Heart right ventricle (tissue), 16 donors: Measurements from ENCODE around the gene TSPY1. TPM values are rescaled to one million over a fixed set of nuclear protein-coding genes. Genes with fewer than 3 reads are reported as not detected.
A peak's percentile ranks its signal among the peaks of the same experiment; 100 is the strongest.
"Not testable (repeated sequence)": the region's sequence is repeated elsewhere in the genome, so short reads cannot be mapped to it uniquely, and the experiment has no call there.

Experiments used
- ATAC-seq, 8 donors: fragments of 200-7000 bp; cut with Tn5 transposase; one replicate each; pipeline ENCODE4 v1.9.1; 2020; ENCODE audit warnings: mild to moderate bottlenecking in 8 of 8, moderate library complexity in 8 of 8, moderate number of reproducible peaks in 1 of 8
- DNase-seq, 2 donors: peaks; one replicate each; pipeline ENCODE4 v3.0.0-alpha.2; 2020
- H3K27ac ChIP-seq, 10 donors: fragments of 200-600 bp; sonication (generic) in 2 of 10; one replicate each; pipeline versions ENCODE4 v1.5.0 to v1.8.0; 2020 to 2022; ENCODE audit warnings: mild to moderate bottlenecking in 3 of 10
- H3K27me3 ChIP-seq, 7 donors: fragments of 200-600 bp; one replicate each; pipeline ENCODE4 v1.8.0; 2021 to 2022; ENCODE audit warnings: mild to moderate bottlenecking in 2 of 7
- H3K36me3 ChIP-seq, 9 donors: fragments of 200-600 bp; sonication (generic) in 1 of 9; one replicate each; pipeline versions ENCODE4 v1.5.0 to v1.8.0; 2020 to 2022; ENCODE audit warnings: mild to moderate bottlenecking in 2 of 9
- H3K4me1 ChIP-seq, 9 donors: fragments of 200-600 bp; sonication (generic) in 1 of 9; one replicate each; pipeline versions ENCODE4 v1.5.0 to v1.8.0; 2020 to 2022; ENCODE audit warnings: mild to moderate bottlenecking in 4 of 9
- H3K4me3 ChIP-seq, 10 donors: fragments of 200-600 bp; sonication (generic) in 2 of 10; one replicate each; pipeline versions ENCODE4 v1.5.0 to v1.8.0; 2020 to 2022; ENCODE audit warnings: mild to moderate bottlenecking in 7 of 10, moderate library complexity in 2 of 10
- H3K9me3 ChIP-seq, 11 donors: fragments of 200-600 bp in 10 of 11; sonication (generic) in 2 of 11; one replicate each; pipeline versions ENCODE4 v1.5.0 to v1.8.0; 2013 to 2022; ENCODE audit warnings: mild to moderate bottlenecking in 2 of 11, control low read depth in 1 of 11, moderate library complexity in 1 of 11
- WGBS, 2 donors: extraction: QIAGEN DNeasy Blood & Tissue Kit; methylation state at CpG; one replicate each; pipeline ENCODE4 v1.1.7; 2013; ENCODE audit warnings: inconsistent platforms in 1 of 2; 5-methylcytosine and 5-hydroxymethylcytosine counted together
- intact Hi-C, 10 donors: fragments of 100-400 bp; cut with DNase I; formaldehyde crosslinking; loops; one replicate each; pipeline versions ENCODE4 v1.11.1 to v1.14.2; 2022
- long read RNA-seq, 3 donors: library from polyadenylated mRNA; unstranded; transcript quantifications; one replicate each; pipeline ENCODE4 v2.0.0, GENCODE V29; 2020 to 2021
- polyA plus RNA-seq, 2 donors: library from polyadenylated mRNA; stranded (reverse); fragments of 200-250 nt; gene quantifications; one replicate each; pipeline ENCODE4 v1.2.3, GENCODE V29; 2013
- total RNA-seq, 10 donors: library from RNA; stranded (reverse); fragmentation: NEBNext Ultra II Directional in 3 of 10; extraction: Animal tissue kit (Norgen Biotek cat#: 25700) in 3 of 10; gene quantifications; one replicate each; pipeline versions ENCODE4 v1.2.1 to v1.2.4, GENCODE V29; 2021 to 2023
- donor health status: Arrhythmogenic right ventricular cardiomyopathy.
- donor health status: ischemic (EF 13 %, LVEDD 7.1; RV severe dilation, severe dysfunction).
- donor health status: healthy with polysubstance abuse.
- donor health status: DM: no; HTN: yes; CAD: no.
- donor health status: DM: no; HTN: no; CAD: no.
- donor health status: ischemic (EF 25% LVEDD 6.9; RV normal size, moderate dysfunction).
- donor health status: ischemic (EF 25% LVEDD 5.7; RV mildly dilated, moderate dysfunction).
- donor health status: healthy.
- donor health status: DM: yes; HTN: yes; CAD: no.
- donor health status: Ischemic cardiomyopathy.
- donor health status: ischemic (EF 35%, LVEDD 5.7; RV mildly dilated, moderate dysfunction).
- donor health status: nonischemic (EF 11% LVEDD 7.7; RV severe dilation, severe dysfunction).
- donor health status: DM: yes; HTN: yes; CAD: no.
- donor health status: PGD.
- donor health status: ischemic (EF 29% LVEDD 5.4; RV normal size, mild dysfunction).
- donor health status: nonischemic (EF 23%, LVEDD 6.1; RV moderate dilation, normal function).

The TSPY1 gene
- total RNA-seq (not detected), polyA plus RNA-seq (not detected)
- long read RNA-seq, donor 1: 0 reads
- long read RNA-seq, donor 2: 0 reads
- long read RNA-seq, donor 3: 0 reads

GRCh38 chrY:9466655-9467054 lies at the start of gene TSPY1:
TSPY1 (plus strand) TSS chrY:9466955; CDS start chrY:9467001, 46 bp downstream.
- ATAC-seq, H3K27me3 ChIP-seq, intact Hi-C loops, H3K27ac ChIP-seq, H3K36me3 ChIP-seq, H3K4me3 ChIP-seq, H3K4me1 ChIP-seq, DNase-seq, H3K9me3 ChIP-seq: not testable (repeated sequence)
- 20 to 94% methylated on average over 1 to 10 of the region's 25 CpGs for WGBS, 2 donors

GRCh38 chrY:9486967-9487366 lies 20.2 kb downstream of the TSPY1 start, which contains the start of gene TSPY9:
TSPY9 (plus strand) TSS chrY:9487267; CDS start chrY:9487313, 46 bp downstream.
- ATAC-seq, intact Hi-C loops, DNase-seq, H3K27ac ChIP-seq, H3K27me3 ChIP-seq, H3K4me1 ChIP-seq, H3K4me3 ChIP-seq, H3K9me3 ChIP-seq, H3K36me3 ChIP-seq: not testable (repeated sequence)
- no CpG with 5 or more reads among the region's 26 CpGs for WGBS, 2 donors

GRCh38 chrY:9504396-9504795 lies 37.6 kb downstream of the TSPY1 start:
- H3K9me3 ChIP-seq, H3K36me3 ChIP-seq, H3K4me1 ChIP-seq, intact Hi-C loops, H3K27ac ChIP-seq, H3K4me3 ChIP-seq, H3K27me3 ChIP-seq, ATAC-seq: not testable (repeated sequence)
- peak in 1 of 2 donors; percentile 0 for DNase-seq
- 56 to 67% methylated on average over 2 of the region's 6 CpGs for WGBS, 2 donors

- H3K36me3 ChIP-seq, DNase-seq, ATAC-seq, H3K9me3 ChIP-seq, H3K27me3 ChIP-seq, intact Hi-C loops, H3K4me1 ChIP-seq, H3K4me3 ChIP-seq, H3K27ac ChIP-seq: not testable (repeated sequence)
- WGBS, 2 donors: 78 to 82% methylated on average over 7 of the region's 12 CpGs
These were observed 49.5 kb downstream of the TSPY1 start for GRCh38 chrY:9516287-9516686.

Other genes with a start within 250 kb of the TSPY1 start
- not detected for gene TSPY4, start 129.5 kb upstream of the TSPY1 start, total RNA-seq
- gene TSPY4, start 129.5 kb upstream of the TSPY1 start, polyA plus RNA-seq: not detected
- not detected for gene TSPY8, start 109.2 kb upstream of the TSPY1 start, total RNA-seq
- not detected for gene TSPY8, start 109.2 kb upstream of the TSPY1 start, polyA plus RNA-seq
- not detected for gene TSPY3, start 68.5 kb upstream of the TSPY1 start, total RNA-seq
- gene TSPY3, start 68.5 kb upstream of the TSPY1 start, polyA plus RNA-seq: not detected
- gene TSPY9, start 20.3 kb downstream of the TSPY1 start, total RNA-seq: not detected
- gene TSPY9, start 20.3 kb downstream of the TSPY1 start, polyA plus RNA-seq: not detected
- gene TSPY10, start 60.9 kb downstream of the TSPY1 start, total RNA-seq: not detected
- gene TSPY10, start 60.9 kb downstream of the TSPY1 start, polyA plus RNA-seq: not detected